ENCODE data around the gene RAMP1. TPM values are rescaled to one million over a fixed set of nuclear protein-coding genes. Genes with fewer than 3 reads are reported as not detected.
A peak's percentile ranks its signal among the peaks of the same experiment; 100 is the strongest.

RAMP1 gene
- total RNA-seq, 2 experiments from 2014 or later, result 5.8 to 5.9 TPM

GRCh38 chr2:237951878-237952277, 92.5 kb downstream of the RAMP1 start:
- no peak for DNase-seq
- Mint-ChIP-seq H3K4me1 (ENCODE audit: low read depth) (peaks cover 10% of the 10 kb centered on the region), H3K36me3 (ENCODE audit: low read depth) (no peaks in the 10 kb centered on the region), H3K9me3 (ENCODE audit: insufficient read depth) (no peaks in the 10 kb centered on the region), H3K27ac (no peak overlapping the region), H3K4me3 (no peak overlapping the region), H3K27me3 (ENCODE audit: low read depth) (peaks cover 23% of the 10 kb centered on the region)
- no peak for ATAC-seq
- ChIA-PET POLR2A (no interaction called here), CTCF (no interaction called here)

GRCh38 chr2:237952851-237953250, 93.4 kb downstream of the RAMP1 start:
- Mint-ChIP-seq H3K27ac (no peak overlapping the region), H3K36me3 (ENCODE audit: low read depth) (no peaks in the 10 kb centered on the region), H3K4me3 (no peak overlapping the region), H3K4me1 (ENCODE audit: low read depth) (peaks cover 11% of the 10 kb centered on the region), H3K9me3 (ENCODE audit: insufficient read depth) (no peaks in the 10 kb centered on the region), H3K27me3 (ENCODE audit: low read depth) (peaks cover 30% of the 10 kb centered on the region)
- POLR2A ChIA-PET, result no interaction called here
- DNase-seq, result no peak
- ATAC-seq, result no peak
- CTCF ChIA-PET, result interaction anchor here (1.0 to 1.5 kb wide), 2 partner anchors 11 to 30 kb away, joined by 3 to 4 read pairs; no protein-coding TSS in a partner anchor

GRCh38 chr2:237955640-237956401, 96.4 kb downstream of the RAMP1 start:
- no peak overlapping the region for H3K4me3 Mint-ChIP-seq
- H3K36me3 Mint-ChIP-seq (ENCODE audit: low read depth), result no peaks in the 10 kb centered on the region
- POLR2A ChIA-PET, result no interaction called here
- ATAC-seq, result peak; percentile 64
- CTCF ChIA-PET, result interaction anchor here (1.0 to 1.4 kb wide), 2 partner anchors 14 to 33 kb away, joined by 3 to 4 read pairs; no protein-coding TSS in a partner anchor
- DNase-seq, result no peak
- peaks cover 30% of the 10 kb centered on the region for H3K27me3 Mint-ChIP-seq (ENCODE audit: low read depth)
- peaks cover 3% of the 10 kb centered on the region for H3K9me3 Mint-ChIP-seq (ENCODE audit: insufficient read depth)
- H3K4me1 Mint-ChIP-seq (ENCODE audit: low read depth), result peaks cover 11% of the 10 kb centered on the region
- no peak overlapping the region for H3K27ac Mint-ChIP-seq

GRCh38 chr2:237956402-237956736, 96.9 kb downstream of the RAMP1 start:
- H3K4me1 Mint-ChIP-seq (ENCODE audit: low read depth), result peaks cover 11% of the 10 kb centered on the region
- H3K9me3 Mint-ChIP-seq (ENCODE audit: insufficient read depth), result peaks cover 3% of the 10 kb centered on the region
- no peaks in the 10 kb centered on the region for H3K36me3 Mint-ChIP-seq (ENCODE audit: low read depth)
- ChIA-PET POLR2A (interaction anchor here (0.9 kb wide), 1 partner anchor 9 kb away, joined by 3 read pairs; no protein-coding TSS in a partner anchor), CTCF (interaction anchor here (1.3 to 1.6 kb wide), 2 partner anchors 27 to 32 kb away, joined by 4 read pairs; no protein-coding TSS in a partner anchor)
- peak; percentile 34 for ATAC-seq
- H3K27me3 Mint-ChIP-seq (ENCODE audit: low read depth), result peaks cover 30% of the 10 kb centered on the region
- no peak overlapping the region for H3K27ac Mint-ChIP-seq
- no peak for DNase-seq
- H3K4me3 Mint-ChIP-seq, result no peak overlapping the region

- peaks cover 3% of the 10 kb centered on the region for H3K36me3 Mint-ChIP-seq (ENCODE audit: low read depth)
- ChIA-PET POLR2A (no interaction called here), CTCF (no interaction called here)
- DNase-seq, result no peak
- peaks cover 10% of the 10 kb centered on the region for H3K27me3 Mint-ChIP-seq (ENCODE audit: low read depth)
- ATAC-seq, result no peak
- peaks cover 10% of the 10 kb centered on the region for H3K4me1 Mint-ChIP-seq (ENCODE audit: low read depth)
- H3K9me3 Mint-ChIP-seq (ENCODE audit: insufficient read depth), result peaks cover 13% of the 10 kb centered on the region
- no peak overlapping the region for H3K27ac Mint-ChIP-seq
- H3K4me3 Mint-ChIP-seq, result no peak overlapping the region
Measured at GRCh38 chr2:237961637-237962036, 102.2 kb downstream of the RAMP1 start.

Other genes with a start within 250 kb of the RAMP1 start
- 100 to 1,000 TPM; 189 to 207 TPM for gene LRRFIP1, start 232.0 kb upstream of the RAMP1 start, total RNA-seq
- under 1 TPM; 0.37 to 0.73 TPM for gene RBM44, start 60.8 kb upstream of the RAMP1 start, total RNA-seq
- gene UBE2F, start 107.4 kb downstream of the RAMP1 start, total RNA-seq, result 10 to 100 TPM; 70.2 to 71.9 TPM
- 10 to 100 TPM; 34.1 to 40.4 TPM for gene SCLY, start 201.4 kb downstream of the RAMP1 start, total RNA-seq
- under 1 TPM; 0.10 to 0.13 TPM for gene ESPNL, start 240.7 kb downstream of the RAMP1 start, total RNA-seq